MCF 10A (cell line): ENCODE results near the gene KCNJ5. TPM values are rescaled to one million over a fixed set of nuclear protein-coding genes. Genes with fewer than 3 reads are reported as not detected.
A peak's percentile ranks its signal among the peaks of the same experiment; 100 is the strongest.

ENCODE experiments used
- BruUV-seq: library from RNA; stranded (reverse); fragments of 400-500 nt; replicated peaks from 2 replicates; lab custom pipeline; 2021; lab: Mats Ljungman, UMichigan
- CTCF ChIA-PET: fragments of 300-600 bp; sonication (Branson Sonifier 250); formaldehyde crosslinking; extraction: SDS; loops from one replicate; lab custom pipeline; 2021; ENCODE audit warnings: antibody characterized with exemption, inconsistent platforms; lab: Yijun Ruan, JAX
- POLR2A ChIA-PET: fragments of 300-600, 350-650 bp; sonication (Branson Sonifier 250); formaldehyde crosslinking; extraction: SDS; loops from one replicate; lab custom pipeline; 2020; ENCODE audit warnings: antibody characterized with exemption, inconsistent platforms; lab: Yijun Ruan, JAX
- DNase-seq: peaks from one replicate; pipeline ENCODE4 v3.0.0-alpha.2; 2018; ENCODE audit not compliant: unreplicated experiment
- H3K27ac Mint-ChIP-seq: one replicate; pipeline ENCODE4 v1.8.0; 2022; ENCODE audit warnings: mild to moderate bottlenecking, low read depth, mixed read lengths; ENCODE audit not compliant: unreplicated experiment
- H3K27me3 Mint-ChIP-seq: one replicate; pipeline ENCODE4 v1.8.0; 2022; ENCODE audit warnings: mixed read lengths; ENCODE audit not compliant: insufficient read depth, unreplicated experiment
- H3K36me3 Mint-ChIP-seq: one replicate; pipeline ENCODE4 v1.8.0; 2022; ENCODE audit warnings: mild to moderate bottlenecking, moderate library complexity, mixed read lengths; ENCODE audit not compliant: insufficient read depth, unreplicated experiment
- H3K4me1 Mint-ChIP-seq: one replicate; pipeline ENCODE4 v1.8.0; 2022; ENCODE audit warnings: mixed read lengths; ENCODE audit not compliant: insufficient read depth, unreplicated experiment
- H3K4me3 Mint-ChIP-seq: one replicate; pipeline ENCODE4 v1.8.0; 2022; ENCODE audit warnings: mild to moderate bottlenecking, moderate library complexity, mixed read lengths; ENCODE audit not compliant: unreplicated experiment
- H3K9me3 Mint-ChIP-seq: one replicate; pipeline ENCODE4 v1.8.0; 2022; ENCODE audit warnings: mixed read lengths; ENCODE audit not compliant: unreplicated experiment
- intact Hi-C: fragments of 100-400 bp; cut with micrococcal nuclease; formaldehyde crosslinking; loops from 2 replicates; pipeline ENCODE4 v1.14.1; 2022
- total RNA-seq: library from RNA; stranded (reverse); gene quantifications from 2 replicates; pipeline ENCODE4 v1.2.3, GENCODE V29; 2022
- TF ChIP-seq, protein P1 (sequence below): fragments of 200-600 bp; IDR thresholded peaks from one replicate; pipeline ENCODE4 v1.8.0; 2022; ENCODE audit warnings: antibody characterized with exemption, mild to moderate bottlenecking; ENCODE audit not compliant: unreplicated experiment

The KCNJ5 gene
- total RNA-seq, 1 experiment from 2014 or later: not detected

DNA sequence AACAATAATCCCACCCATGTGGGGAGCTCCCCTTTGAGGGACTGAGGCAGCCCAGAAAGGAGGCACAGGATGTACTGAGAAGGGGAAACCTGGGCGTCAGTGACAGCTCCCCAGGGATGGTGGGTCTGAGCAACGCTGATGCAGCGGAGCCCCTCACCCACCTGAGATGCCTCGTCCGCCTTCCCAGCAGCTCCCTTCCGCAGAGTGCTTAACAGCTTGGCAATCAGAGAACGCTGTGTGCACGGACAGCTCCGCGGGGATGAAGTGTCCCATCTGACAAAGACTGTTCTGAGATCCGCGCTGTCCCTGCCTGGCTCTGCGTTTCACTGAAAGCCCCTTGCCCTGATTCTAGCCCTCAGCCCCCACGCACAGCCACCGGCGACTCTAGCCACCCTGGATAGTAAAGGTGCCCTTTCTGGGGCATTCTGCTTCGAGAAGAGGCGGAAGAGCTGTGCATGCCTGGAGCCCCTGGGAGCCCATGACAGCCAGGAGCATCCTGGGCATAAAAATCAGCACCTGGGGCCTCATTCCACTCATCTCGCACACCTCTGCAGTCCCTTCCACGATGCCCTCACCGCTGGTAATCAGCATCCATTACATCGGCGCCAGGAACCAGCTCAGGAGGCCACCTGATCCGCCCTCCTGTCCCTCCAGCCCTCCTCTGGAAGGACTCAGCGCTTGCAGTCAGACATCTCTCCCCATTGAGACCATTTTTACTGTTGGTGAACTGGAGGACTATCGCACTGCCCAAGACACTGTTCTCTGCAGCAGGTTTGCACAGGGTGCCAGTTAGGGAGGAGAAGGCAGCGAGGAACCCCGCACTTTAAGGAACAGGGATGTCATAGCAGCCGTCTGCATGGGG lies 10.7 kb downstream of the KCNJ5 start:
- DNase-seq: no peak
- intact Hi-C loops: no loop called here
- no peak overlapping the region for H3K4me3 Mint-ChIP-seq
- TF ChIP-seq, protein P1, sequence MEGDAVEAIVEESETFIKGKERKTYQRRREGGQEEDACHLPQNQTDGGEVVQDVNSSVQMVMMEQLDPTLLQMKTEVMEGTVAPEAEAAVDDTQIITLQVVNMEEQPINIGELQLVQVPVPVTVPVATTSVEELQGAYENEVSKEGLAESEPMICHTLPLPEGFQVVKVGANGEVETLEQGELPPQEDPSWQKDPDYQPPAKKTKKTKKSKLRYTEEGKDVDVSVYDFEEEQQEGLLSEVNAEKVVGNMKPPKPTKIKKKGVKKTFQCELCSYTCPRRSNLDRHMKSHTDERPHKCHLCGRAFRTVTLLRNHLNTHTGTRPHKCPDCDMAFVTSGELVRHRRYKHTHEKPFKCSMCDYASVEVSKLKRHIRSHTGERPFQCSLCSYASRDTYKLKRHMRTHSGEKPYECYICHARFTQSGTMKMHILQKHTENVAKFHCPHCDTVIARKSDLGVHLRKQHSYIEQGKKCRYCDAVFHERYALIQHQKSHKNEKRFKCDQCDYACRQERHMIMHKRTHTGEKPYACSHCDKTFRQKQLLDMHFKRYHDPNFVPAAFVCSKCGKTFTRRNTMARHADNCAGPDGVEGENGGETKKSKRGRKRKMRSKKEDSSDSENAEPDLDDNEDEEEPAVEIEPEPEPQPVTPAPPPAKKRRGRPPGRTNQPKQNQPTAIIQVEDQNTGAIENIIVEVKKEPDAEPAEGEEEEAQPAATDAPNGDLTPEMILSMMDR: no peak
- no peak overlapping the region for H3K27ac Mint-ChIP-seq
- CTCF ChIA-PET: interaction anchor here (0.7 to 4.6 kb wide), 3 partner anchors 15 to 847 kb away, joined by 3 to 54 read pairs (median 6); no protein-coding TSS in a partner anchor
- no peaks in the 10 kb centered on the region for H3K27me3 Mint-ChIP-seq
- H3K36me3 Mint-ChIP-seq: no peaks in the 10 kb centered on the region
- no peaks in the 10 kb centered on the region for H3K9me3 Mint-ChIP-seq
- BruUV-seq: no TSS peak
- POLR2A ChIA-PET: no interaction called here
- peaks cover 51% of the 10 kb centered on the region for H3K4me1 Mint-ChIP-seq

DNA sequence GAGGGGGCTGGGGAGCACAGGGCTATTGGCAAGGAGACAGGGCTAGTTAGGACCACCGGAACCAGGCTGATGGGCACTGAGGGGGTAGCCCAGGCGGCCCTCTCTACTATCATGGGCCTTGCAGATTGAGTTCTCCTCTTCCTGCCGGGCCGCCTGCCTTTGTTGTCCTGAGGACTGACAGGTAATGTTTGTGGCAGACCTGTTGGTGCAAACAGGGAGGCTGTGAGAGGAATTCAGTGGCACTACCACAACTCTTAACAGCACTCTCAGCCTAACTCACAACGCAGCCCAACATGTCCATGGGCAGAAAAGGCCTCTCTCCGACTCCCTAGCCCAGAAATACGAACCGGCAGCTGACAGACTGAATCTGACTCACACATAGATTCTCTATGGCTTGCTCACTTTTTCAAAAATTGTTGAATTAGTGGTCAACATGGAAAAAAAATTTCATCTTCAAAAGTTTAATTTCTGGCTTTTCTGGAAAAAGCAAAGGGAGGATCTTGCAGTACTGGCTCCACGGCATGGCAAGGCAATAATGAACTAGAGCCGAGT lies 11.4 kb downstream of the KCNJ5 start:
- intact Hi-C loops: no loop called here
- no peak for DNase-seq
- Mint-ChIP-seq H3K4me3 (no peak overlapping the region), H3K27me3 (no peaks in the 10 kb centered on the region), H3K9me3 (no peaks in the 10 kb centered on the region), H3K27ac (no peak overlapping the region), H3K4me1 (peaks cover 47% of the 10 kb centered on the region), H3K36me3 (no peaks in the 10 kb centered on the region)
- ChIA-PET CTCF (interaction anchor here (1.0 to 4.6 kb wide), 4 partner anchors 16 to 54 kb away, joined by 4 to 54 read pairs (median 6); no protein-coding TSS in a partner anchor), POLR2A (no interaction called here)
- TF ChIP-seq, protein P1: no peak
- BruUV-seq: no TSS peak

DNA sequence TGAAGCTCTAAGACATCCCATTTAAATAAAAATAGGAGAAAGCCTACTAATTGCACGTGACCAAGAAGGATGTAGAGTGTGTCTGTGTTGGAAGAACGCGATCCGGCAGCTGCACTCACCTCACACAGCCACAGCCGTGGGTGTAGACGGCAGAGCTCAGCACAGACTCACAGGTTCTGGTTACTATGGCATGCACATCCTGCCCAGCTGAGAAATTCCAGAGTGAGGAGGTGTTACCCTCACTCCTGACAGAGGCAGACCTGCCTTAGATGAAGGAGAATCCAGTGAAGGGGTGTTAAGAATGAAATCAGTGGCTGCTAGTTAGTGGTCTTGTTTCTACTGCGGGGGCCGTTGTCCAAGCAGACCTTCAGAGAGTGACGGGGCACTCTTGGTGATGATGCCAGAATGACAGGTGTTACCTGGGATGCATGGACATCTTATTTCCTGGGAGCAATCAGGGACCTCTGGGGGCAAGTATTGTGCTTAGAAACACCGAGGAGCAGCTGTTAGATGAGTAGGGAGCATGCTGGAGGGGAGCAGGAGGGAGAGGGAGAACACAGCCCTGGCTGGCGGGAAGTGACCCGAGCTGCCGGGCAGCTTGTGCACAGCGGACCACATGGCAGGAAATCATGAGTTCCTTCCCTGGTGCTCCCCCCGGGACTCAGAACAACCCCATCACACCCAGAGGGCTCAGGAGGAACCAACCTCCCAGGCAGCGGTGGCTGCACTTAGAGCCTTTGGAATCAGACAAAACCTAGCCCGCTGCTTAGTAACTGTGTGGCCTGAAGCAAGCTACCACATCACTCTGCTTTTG lies 12.3 kb downstream of the KCNJ5 start:
- no peaks in the 10 kb centered on the region for H3K27me3 Mint-ChIP-seq
- no peak overlapping the region for H3K4me3 Mint-ChIP-seq
- BruUV-seq: no TSS peak
- intact Hi-C loops: no loop called here
- TF ChIP-seq, protein P1: no peak
- ChIA-PET CTCF (interaction anchor here (1.0 to 4.6 kb wide), 4 partner anchors 11 to 53 kb away, joined by 3 to 54 read pairs (median 4); no protein-coding TSS in a partner anchor), POLR2A (interaction anchor here (0.8 to 2.4 kb wide), 4 partner anchors 11 to 53 kb away, joined by 3 to 9 read pairs (median 4); no protein-coding TSS in a partner anchor)
- H3K36me3 Mint-ChIP-seq: no peaks in the 10 kb centered on the region
- H3K27ac Mint-ChIP-seq: no peak overlapping the region
- DNase-seq: peak; percentile 33
- no peaks in the 10 kb centered on the region for H3K9me3 Mint-ChIP-seq
- peaks cover 42% of the 10 kb centered on the region for H3K4me1 Mint-ChIP-seq
